IMR-90 (cell line): ENCODE results near the gene PLEKHH2.

Experiments
- POLR2A ChIP-seq: IDR thresholded peaks from 2 replicates; pipeline ENCODE4 v1.6.1; 2012; ENCODE audit warnings: mild to moderate bottlenecking, low read depth, low read length
- RCOR1 ChIP-seq: IDR thresholded peaks from 2 replicates; pipeline ENCODE4 v1.6.1; 2012; ENCODE audit warnings: mild to moderate bottlenecking, low read length, improper control_type of control experiment; ENCODE audit not compliant: insufficient replicate concordance

GRCh38 chr2:43743706-43744105, 106.6 kb downstream of the PLEKHH2 start:
- no peak for TF ChIP-seq RCOR1
- no peak for TF ChIP-seq POLR2A
